ENCODE data around the gene SLC6A16.
A peak's percentile ranks its signal among the peaks of the same experiment; 100 is the strongest.
"Not testable (repeated sequence)": the region's sequence is repeated elsewhere in the genome, so short reads cannot be mapped to it uniquely, and the experiment has no call there.

The SLC6A16 gene

GRCh38 chr19:49328741-49329140, 3.8 kb upstream of the SLC6A16 start:
- no peak overlapping the region for H3K27ac ChIP-seq (replicated peaks)
- TF ChIP-seq REST (IDR thresholded peaks at IDR 0.05; ENCODE audit: insufficient replicate concordance, low read depth) (no peak), GABPA (IDR thresholded peaks at IDR 0.05; ENCODE audit: low read depth) (no peak), SPI1 (IDR thresholded peaks at IDR 0.05; ENCODE audit: borderline replicate concordance, low read depth) (no peak), POLR2AphosphoS5 (IDR thresholded peaks at IDR 0.05; ENCODE audit: low read depth) (no peak)
- no peaks in the 10 kb centered on the region for H3K27me3 ChIP-seq (ENCODE audit: insufficient read depth, poor library complexity, severe bottlenecking)
- DNase-seq (ENCODE audit: low read depth in 1 of 2, low spot score in 1 of 2), result no peak
- no peak overlapping the region for H3K4me3 ChIP-seq (replicated peaks; ENCODE audit: insufficient read depth, low read length)

- no peak overlapping the region for H3K27ac ChIP-seq (replicated peaks)
- peak in 1 of 2 experiments; percentile 26 for DNase-seq (ENCODE audit: low read depth in 1 of 2, low spot score in 1 of 2)
Observed at GRCh38 chr19:49327878-49328544, 3.0 kb upstream of the SLC6A16 start.

GRCh38 chr19:49326165-49326704, 1.2 kb upstream of the SLC6A16 start:
- Histone ChIP-seq H3K27ac (replicated peaks) (no peak overlapping the region), H3K27me3 (ENCODE audit: insufficient read depth, poor library complexity, severe bottlenecking) (no peaks in the 10 kb centered on the region), H3K4me3 (replicated peaks; ENCODE audit: insufficient read depth, low read length) (no peak overlapping the region)
- TF ChIP-seq SPI1 (IDR thresholded peaks at IDR 0.05; ENCODE audit: borderline replicate concordance, low read depth) (no peak), GABPA (IDR thresholded peaks at IDR 0.05; ENCODE audit: low read depth) (no peak)
- DNase-seq (ENCODE audit: low read depth in 1 of 2, low spot score in 1 of 2), result no peak

More at GRCh38 chr19:49327878-49328544, 3.0 kb upstream of the SLC6A16 start:
- Histone ChIP-seq H3K4me3 (replicated peaks; ENCODE audit: insufficient read depth, low read length) (no peak overlapping the region), H3K27me3 (ENCODE audit: insufficient read depth, poor library complexity, severe bottlenecking) (no peaks in the 10 kb centered on the region)
- peak; percentile 63 for TF ChIP-seq CTCF (IDR thresholded peaks at IDR 0.05; ENCODE audit: insufficient read depth, low read length)
- no peak for TF ChIP-seq GABPA (IDR thresholded peaks at IDR 0.05; ENCODE audit: low read depth)
- no peak for TF ChIP-seq POLR2AphosphoS5 (IDR thresholded peaks at IDR 0.05; ENCODE audit: low read depth)

- H3K27ac ChIP-seq (replicated peaks), result not testable (repeated sequence)
Observed at GRCh38 chr19:49325756-49326155, 765 bp upstream of the SLC6A16 start.

GRCh38 chr19:49318296-49318695, 6.7 kb downstream of the SLC6A16 start:
- no peaks in the 10 kb centered on the region for H3K27me3 ChIP-seq (ENCODE audit: insufficient read depth, poor library complexity, severe bottlenecking)
- TF ChIP-seq SPI1 (IDR thresholded peaks at IDR 0.05; ENCODE audit: borderline replicate concordance, low read depth), result no peak
- TF ChIP-seq REST (IDR thresholded peaks at IDR 0.05; ENCODE audit: insufficient replicate concordance, low read depth), result no peak
- no peak for TF ChIP-seq CTCF (IDR thresholded peaks at IDR 0.05; ENCODE audit: insufficient read depth, low read length)
- TF ChIP-seq GABPA (IDR thresholded peaks at IDR 0.05; ENCODE audit: low read depth), result no peak
- TF ChIP-seq POLR2AphosphoS5 (IDR thresholded peaks at IDR 0.05; ENCODE audit: low read depth), result no peak
- DNase-seq (ENCODE audit: low read depth in 1 of 2, low spot score in 1 of 2), result no peak
- no peak overlapping the region for H3K27ac ChIP-seq (replicated peaks)
- no peak overlapping the region for H3K4me3 ChIP-seq (replicated peaks; ENCODE audit: insufficient read depth, low read length)

More at GRCh38 chr19:49325756-49326155, 765 bp upstream of the SLC6A16 start:
- not testable (repeated sequence) for DNase-seq (ENCODE audit: low read depth in 1 of 2, low spot score in 1 of 2); H3K27me3 ChIP-seq (ENCODE audit: insufficient read depth, poor library complexity, severe bottlenecking); H3K4me3 ChIP-seq (replicated peaks; ENCODE audit: insufficient read depth, low read length)

Data from HL-60 (cell line).